Measurements from ENCODE around the gene PRKCE. TPM values are rescaled to one million over a fixed set of nuclear protein-coding genes. Genes with fewer than 3 reads are reported as not detected.

The PRKCE gene
- total and polyA plus RNA-seq, 2 of the 8 experiments (the other 6 are each of a cell fraction or from before 2014, with no cell fraction given), result 0.54 to 2.1 TPM

GRCh38 chr2:45862843-45863242 lies 211.4 kb downstream of the PRKCE start (continued):
- TF ChIP-seq TEAD4 (IDR thresholded peaks at IDR 0.05; ENCODE audit: low read depth, low read length), result no peak
- TF ChIP-seq CREB1 (IDR thresholded peaks at IDR 0.05), result no peak
- no peak for TF ChIP-seq SUZ12 (IDR thresholded peaks at IDR 0.05; ENCODE audit: low read length)
- no peak for TF ChIP-seq CHD7 (IDR thresholded peaks at IDR 0.05; ENCODE audit: insufficient replicate concordance, low read length)
- TF ChIP-seq BACH1 (IDR thresholded peaks at IDR 0.05; ENCODE audit: low read length), result no peak
- TF ChIP-seq SP4 (IDR thresholded peaks at IDR 0.05; ENCODE audit: low read length), result no peak
- no peak for TF ChIP-seq POU5F1 (IDR thresholded peaks at IDR 0.05; ENCODE audit: low read depth, low read length)
